ENCODE results near the gene MAB21L2.
"Not testable (repeated sequence)": the region's sequence is repeated elsewhere in the genome, so short reads cannot be mapped to it uniquely, and the experiment has no call there.

The MAB21L2 gene

DNA sequence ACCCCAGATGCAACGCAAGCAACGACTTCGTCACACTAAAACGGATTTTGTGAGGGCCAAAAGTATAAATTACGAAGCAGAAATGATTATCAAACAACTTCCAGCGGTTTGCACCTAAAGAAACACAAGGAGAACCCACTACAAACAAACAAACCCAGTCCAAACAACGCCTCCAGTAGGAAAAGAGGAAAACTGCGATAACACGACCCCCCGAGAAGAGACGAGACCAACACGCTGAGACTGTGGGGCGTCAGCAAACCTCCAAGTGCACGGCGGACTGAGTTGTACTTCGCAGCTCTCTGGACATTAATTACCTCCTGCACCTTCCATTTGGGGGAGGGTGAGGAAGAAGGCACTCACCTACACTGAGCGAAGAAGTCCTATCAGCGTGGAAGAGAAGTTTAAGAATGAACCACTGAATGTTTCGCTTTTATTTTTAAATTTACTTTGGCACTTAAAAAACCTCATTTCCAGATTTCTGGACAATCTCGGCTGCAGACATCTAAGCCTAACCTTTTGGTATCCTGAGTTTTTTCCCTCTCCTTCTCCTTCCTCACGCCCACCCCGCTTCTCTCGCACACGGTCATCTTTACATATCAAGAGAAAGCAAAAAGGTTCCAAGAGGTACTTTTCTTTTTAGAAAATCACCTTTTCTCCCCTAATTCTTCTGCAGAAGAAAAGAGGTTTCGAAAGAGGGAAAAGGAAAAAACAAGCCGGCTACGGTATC is at the start of gene MAB21L2:
Gene MAB21L2 (plus strand): TSS at position 6 of the 727 bp plus-strand sequence. CDS start 879 bp downstream, outside the sequence.
- Histone ChIP-seq H2AFZ (ENCODE audit: low read length) (no peak within 1 kb of the TSS), H3F3A (ENCODE audit: insufficient read depth, low read length) (no peaks in the 10 kb centered on the region), H3K4me1 (ENCODE audit: insufficient read depth, low read length, severe bottlenecking) (no peaks in the 10 kb centered on the region), H3K9me2 (ENCODE audit: low read depth, low read length) (no peaks in the 10 kb centered on the region), H3K9me3 (ENCODE audit: low read length) (no peaks in the 10 kb centered on the region), H3K79me2 (ENCODE audit: insufficient read depth, low read length) (no peaks in the 10 kb centered on the region), H3K27ac (ENCODE audit: low read depth, low read length, poor library complexity, severe bottlenecking) (no peak within 1 kb of the TSS), H3K4me3 (ENCODE audit: low read depth, low read length, poor library complexity, severe bottlenecking) (no peak within 1 kb of the TSS), H3K36me3 (ENCODE audit: insufficient read depth, low read length) (peaks cover 11% of the 10 kb centered on the region), H3K9ac (ENCODE audit: low read length) (no peak within 1 kb of the TSS), H3K27me3 (ENCODE audit: insufficient read depth, low read length) (no peaks in the 10 kb centered on the region), H4K20me1 (ENCODE audit: insufficient read depth, low read length) (no peaks in the 10 kb centered on the region), H3K4me2 (ENCODE audit: low read length) (no peak within 1 kb of the TSS)
- TF ChIP-seq, protein P1, sequence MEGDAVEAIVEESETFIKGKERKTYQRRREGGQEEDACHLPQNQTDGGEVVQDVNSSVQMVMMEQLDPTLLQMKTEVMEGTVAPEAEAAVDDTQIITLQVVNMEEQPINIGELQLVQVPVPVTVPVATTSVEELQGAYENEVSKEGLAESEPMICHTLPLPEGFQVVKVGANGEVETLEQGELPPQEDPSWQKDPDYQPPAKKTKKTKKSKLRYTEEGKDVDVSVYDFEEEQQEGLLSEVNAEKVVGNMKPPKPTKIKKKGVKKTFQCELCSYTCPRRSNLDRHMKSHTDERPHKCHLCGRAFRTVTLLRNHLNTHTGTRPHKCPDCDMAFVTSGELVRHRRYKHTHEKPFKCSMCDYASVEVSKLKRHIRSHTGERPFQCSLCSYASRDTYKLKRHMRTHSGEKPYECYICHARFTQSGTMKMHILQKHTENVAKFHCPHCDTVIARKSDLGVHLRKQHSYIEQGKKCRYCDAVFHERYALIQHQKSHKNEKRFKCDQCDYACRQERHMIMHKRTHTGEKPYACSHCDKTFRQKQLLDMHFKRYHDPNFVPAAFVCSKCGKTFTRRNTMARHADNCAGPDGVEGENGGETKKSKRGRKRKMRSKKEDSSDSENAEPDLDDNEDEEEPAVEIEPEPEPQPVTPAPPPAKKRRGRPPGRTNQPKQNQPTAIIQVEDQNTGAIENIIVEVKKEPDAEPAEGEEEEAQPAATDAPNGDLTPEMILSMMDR (IDR thresholded peaks at IDR 0.05; ENCODE audit: low read length) = no peak
- TF ChIP-seq EZH2 (IDR thresholded peaks at IDR 0.05; ENCODE audit: borderline replicate concordance, low read length) = no peak

- no peaks in the 10 kb centered on the region for H4K20me1 ChIP-seq (ENCODE audit: insufficient read depth, low read length)
- no peaks in the 10 kb centered on the region for H3K9me3 ChIP-seq (ENCODE audit: low read length)
- no peak for TF ChIP-seq EZH2 (IDR thresholded peaks at IDR 0.05; ENCODE audit: borderline replicate concordance, low read length)
- TF ChIP-seq, protein P1 (IDR thresholded peaks at IDR 0.05; ENCODE audit: low read length) = no peak
- H2AFZ ChIP-seq (ENCODE audit: low read length) = no peak overlapping the region
- H3F3A ChIP-seq (ENCODE audit: insufficient read depth, low read length) = no peaks in the 10 kb centered on the region
- no peaks in the 10 kb centered on the region for H3K36me3 ChIP-seq (ENCODE audit: insufficient read depth, low read length)
- no peak overlapping the region for H3K4me3 ChIP-seq (ENCODE audit: low read depth, low read length, poor library complexity, severe bottlenecking)
- H3K4me2 ChIP-seq (ENCODE audit: low read length) = no peak overlapping the region
- no peaks in the 10 kb centered on the region for H3K9me2 ChIP-seq (ENCODE audit: low read depth, low read length)
- no peak overlapping the region for H3K27ac ChIP-seq (ENCODE audit: low read depth, low read length, poor library complexity, severe bottlenecking)
- H3K9ac ChIP-seq (ENCODE audit: low read length) = no peak overlapping the region
- no peaks in the 10 kb centered on the region for H3K27me3 ChIP-seq (ENCODE audit: insufficient read depth, low read length)
- H3K4me1 ChIP-seq (ENCODE audit: insufficient read depth, low read length, severe bottlenecking) = no peaks in the 10 kb centered on the region
- H3K79me2 ChIP-seq (ENCODE audit: insufficient read depth, low read length) = no peaks in the 10 kb centered on the region
Observed at GRCh38 chr4:150533673-150534072, 48.3 kb upstream of the MAB21L2 start.

DNA sequence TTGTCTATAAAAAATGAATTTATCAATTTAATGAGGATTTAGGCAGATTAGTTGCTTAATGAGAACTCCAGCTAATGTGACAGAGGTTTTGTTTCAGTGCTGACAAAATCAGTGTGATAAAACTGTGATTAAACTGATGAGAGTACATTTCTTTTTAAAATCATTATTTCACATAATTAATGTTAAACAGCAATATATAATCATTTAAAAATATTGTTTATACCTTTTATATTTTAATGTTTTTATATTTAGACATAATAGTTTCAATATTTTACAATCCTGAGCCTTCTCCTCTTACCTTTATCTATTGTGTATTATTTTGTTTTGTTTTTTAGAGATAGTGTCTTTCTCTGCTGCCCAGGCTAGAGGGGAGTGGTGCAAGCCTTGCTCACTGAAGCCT is 47.1 kb upstream of the MAB21L2 start:
- no peaks in the 10 kb centered on the region for H4K20me1 ChIP-seq (ENCODE audit: insufficient read depth, low read length)
- TF ChIP-seq, protein P1 (IDR thresholded peaks at IDR 0.05; ENCODE audit: low read length) = no peak
- no peak for TF ChIP-seq EZH2 (IDR thresholded peaks at IDR 0.05; ENCODE audit: borderline replicate concordance, low read length)
- no peak overlapping the region for H3K4me3 ChIP-seq (ENCODE audit: low read depth, low read length, poor library complexity, severe bottlenecking)
- H3K9ac ChIP-seq (ENCODE audit: low read length) = no peak overlapping the region
- H3K4me2 ChIP-seq (ENCODE audit: low read length) = no peak overlapping the region
- no peak overlapping the region for H2AFZ ChIP-seq (ENCODE audit: low read length)
- H3F3A ChIP-seq (ENCODE audit: insufficient read depth, low read length) = 0 out of 2 replicates have a peak, but pooled peaks cover 2% of the 10 kb centered on the region
- H3K4me1 ChIP-seq (ENCODE audit: insufficient read depth, low read length, severe bottlenecking) = no peaks in the 10 kb centered on the region
- H3K27ac ChIP-seq (ENCODE audit: low read depth, low read length, poor library complexity, severe bottlenecking) = no peak overlapping the region
- H3K27me3 ChIP-seq (ENCODE audit: insufficient read depth, low read length) = no peaks in the 10 kb centered on the region
- no peaks in the 10 kb centered on the region for H3K9me2 ChIP-seq (ENCODE audit: low read depth, low read length)
- H3K79me2 ChIP-seq (ENCODE audit: insufficient read depth, low read length) = no peaks in the 10 kb centered on the region
- no peaks in the 10 kb centered on the region for H3K9me3 ChIP-seq (ENCODE audit: low read length)
- H3K36me3 ChIP-seq (ENCODE audit: insufficient read depth, low read length) = no peaks in the 10 kb centered on the region

- H3K27ac ChIP-seq (ENCODE audit: low read depth, low read length, poor library complexity, severe bottlenecking); H3K27me3 ChIP-seq (ENCODE audit: insufficient read depth, low read length); H3K9ac ChIP-seq (ENCODE audit: low read length); H4K20me1 ChIP-seq (ENCODE audit: insufficient read depth, low read length); H3K9me2 ChIP-seq (ENCODE audit: low read depth, low read length); H3K4me1 ChIP-seq (ENCODE audit: insufficient read depth, low read length, severe bottlenecking); H3F3A ChIP-seq (ENCODE audit: insufficient read depth, low read length); H3K79me2 ChIP-seq (ENCODE audit: insufficient read depth, low read length); H3K36me3 ChIP-seq (ENCODE audit: insufficient read depth, low read length); H2AFZ ChIP-seq (ENCODE audit: low read length); H3K4me2 ChIP-seq (ENCODE audit: low read length); H3K4me3 ChIP-seq (ENCODE audit: low read depth, low read length, poor library complexity, severe bottlenecking); H3K9me3 ChIP-seq (ENCODE audit: low read length): not testable (repeated sequence)
Observed at GRCh38 chr4:150537911-150538310, 44.0 kb upstream of the MAB21L2 start.
